ENCODE results near the gene IFITM5.
"Not testable (repeated sequence)": the region's sequence is repeated elsewhere in the genome, so short reads cannot be mapped to it uniquely, and the experiment has no call there.

- not testable (repeated sequence) for TF ChIP-seq CTCF (IDR thresholded peaks at IDR 0.05; ENCODE audit: control extremely low read depth in 1 of 3, insufficient read depth in 1 of 3, low read depth in 1 of 3, low read length in 3 of 3); EZH2 (IDR thresholded peaks at IDR 0.05; ENCODE audit: low read depth, low read length, severe bottlenecking); YY1 (IDR thresholded peaks at IDR 0.05; ENCODE audit: low read depth, low read length); POLR2A (IDR thresholded peaks at IDR 0.05; ENCODE audit: control extremely low read depth in 1 of 2, low read depth in 2 of 2, low read length in 2 of 2); E2F6 (IDR thresholded peaks at IDR 0.05); EGR1 (IDR thresholded peaks at IDR 0.05; ENCODE audit: borderline replicate concordance, low read depth, low read length); CHD1 (IDR thresholded peaks at IDR 0.05; ENCODE audit: low read depth, low read length); MAFK (IDR thresholded peaks at IDR 0.05; ENCODE audit: low read depth, low read length)
Observed at GRCh38 chr11:318405-319120, 19.2 kb upstream of the IFITM5 start.
